Kidney (tissue), 14 donors: Measurements from ENCODE around the gene CAP2. TPM values are rescaled to one million over a fixed set of nuclear protein-coding genes. Genes with fewer than 3 reads are reported as not detected.

Experiments
- DNase-seq, 5 donors: peaks; one replicate each; pipeline ENCODE4 v3.0.0-alpha.2; 2013 to 2020
- FAIRE-seq: peaks from 2 replicates; lab custom pipeline; 2012; peaks lifted over from hg19 to GRCh38; lab: Jason Lieb, UNC
- H3K27ac ChIP-seq, 2 donors: one replicate each; pipeline ENCODE4 v1.7.0; 2013; ENCODE audit warnings: low read depth in 2 of 2, low read length in 2 of 2, inconsistent platforms in 1 of 2
- H3K27me3 ChIP-seq: one replicate; pipeline ENCODE4 v1.7.1; 2013; ENCODE audit warnings: low read length, inconsistent platforms; ENCODE audit not compliant: control insufficient read depth, insufficient read depth
- H3K36me3 ChIP-seq, 3 donors: one replicate each; pipeline versions ENCODE4 v1.7.0 to v1.7.1; 2013; ENCODE audit warnings: low read length in 3 of 3, control low read depth in 1 of 3, inconsistent platforms in 1 of 3; ENCODE audit not compliant: insufficient read depth in 3 of 3, control insufficient read depth in 2 of 3
- H3K4me1 ChIP-seq, 3 donors: one replicate each; pipeline versions ENCODE4 v1.7.0 to v1.7.1; 2013; ENCODE audit warnings: low read length in 3 of 3, inconsistent platforms in 1 of 3, low read depth in 1 of 3; ENCODE audit not compliant: control insufficient read depth in 2 of 3, insufficient read depth in 2 of 3
- H3K4me3 ChIP-seq, 3 donors: one replicate each; pipeline versions ENCODE4 v1.7.0 to v1.8.1; 2013; ENCODE audit warnings: low read length in 3 of 3, control low read depth in 1 of 3, inconsistent platforms in 1 of 3
- H3K9ac ChIP-seq, 3 donors: one replicate each; pipeline versions ENCODE4 v1.7.0 to v1.7.1; 2013; ENCODE audit warnings: low read length in 3 of 3, control low read depth in 1 of 3, inconsistent platforms in 1 of 3
- H3K9me3 ChIP-seq, 3 donors: one replicate each; pipeline versions ENCODE4 v1.7.0 to v1.7.1; 2013; ENCODE audit warnings: low read length in 3 of 3, control low read depth in 1 of 3, inconsistent platforms in 1 of 3; ENCODE audit not compliant: control insufficient read depth in 2 of 3, insufficient read depth in 1 of 3
- CTCF ChIP-seq: IDR thresholded peaks from 3 replicates; pipeline ENCODE4 v1.5.1; 2012; ENCODE audit warnings: mild to moderate bottlenecking, moderate library complexity, borderline replicate concordance; ENCODE audit not compliant: insufficient read depth; ENCODE audit errors: extremely low read depth
- intact Hi-C: fragments of 100-400 bp; cut with DNase I; formaldehyde crosslinking; loops from one replicate; pipeline ENCODE4 v1.11.1; 2022
- polyA plus RNA-seq: library from polyadenylated mRNA; stranded (reverse); fragments of 350-450 nt; fragmentation: Illumina TruSeq; extraction: RNeasy Lipid Tissue Mini Kit (QIAGEN cat#74804); gene quantifications from one replicate; pipeline ENCODE4 v1.2.3, GENCODE V29; 2014; ENCODE audit warnings: low read depth, low replicate concordance; ENCODE audit not compliant: insufficient read depth
- total RNA-seq: library from RNA; stranded (reverse); fragmentation: NEBNext Ultra II Directional; extraction: Animal tissue kit (Norgen Biotek cat#: 25700); gene quantifications from one replicate; pipeline ENCODE4 v1.2.1, GENCODE V29; 2021
- donor health status: control.
- donor health status: control.
- donor health status: control.
- donor health status: control.
- donor health status: control.
- donor health status: DM: yes; HTN: yes; CAD: no.
- donor health status: Normal renal cell carcinoma (clear cell type).

The CAP2 gene
- total and polyA plus RNA-seq, 2 donors from 2014 or later: 9.8 to 15.7 TPM

GRCh38 chr6:17448165-17448564 is 54.8 kb downstream of the CAP2 start:
- no peak overlapping the region for H3K4me3 ChIP-seq
- DNase-seq (peak in 1 of 5 donors; percentile 53), FAIRE-seq (no peak)
- no peaks in the 10 kb centered on the region for H3K9me3 ChIP-seq
- intact Hi-C loops: no loop called here
- TF ChIP-seq CTCF: no peak
- no peaks in the 10 kb centered on the region for H3K27me3 ChIP-seq
- H3K36me3 ChIP-seq: no peaks in the 10 kb centered on the region
- peaks cover 0 to 7% (median 2%) of the 10 kb centered on the region in 3 donors for H3K4me1 ChIP-seq
- no peak overlapping the region for H3K9ac ChIP-seq
- no peak overlapping the region for H3K27ac ChIP-seq

- DNase-seq (no peak), FAIRE-seq (no peak)
- intact Hi-C loops: no loop called here
- Histone ChIP-seq H3K4me3 (no peak overlapping the region), H3K27ac (no peak overlapping the region), H3K9me3 (no peaks in the 10 kb centered on the region), H3K9ac (no peak overlapping the region), H3K4me1 (peaks cover 0 to 7% (median 2%) of the 10 kb centered on the region in 3 donors), H3K27me3 (no peaks in the 10 kb centered on the region), H3K36me3 (no peaks in the 10 kb centered on the region)
- TF ChIP-seq CTCF: no peak
Measured at GRCh38 chr6:17450397-17450796, 57.0 kb downstream of the CAP2 start.

- Histone ChIP-seq H3K27ac (no peak overlapping the region), H3K4me1 (peaks cover 0 to 7% (median 2%) of the 10 kb centered on the region in 3 donors), H3K36me3 (no peaks in the 10 kb centered on the region), H3K9ac (no peak overlapping the region), H3K9me3 (no peaks in the 10 kb centered on the region), H3K27me3 (no peaks in the 10 kb centered on the region), H3K4me3 (no peak overlapping the region)
- DNase-seq: peak in 3 of 5 donors; percentile 31 to 91 (median 90)
- FAIRE-seq: no peak
- no peak for TF ChIP-seq CTCF
- intact Hi-C loops: no loop called here
Measured at GRCh38 chr6:17450832-17451231, 57.4 kb downstream of the CAP2 start.

GRCh38 chr6:17452096-17452495 is 58.7 kb downstream of the CAP2 start:
- TF ChIP-seq CTCF: no peak
- H3K4me3 ChIP-seq: no peak overlapping the region
- H3K9ac ChIP-seq: no peak overlapping the region
- no peak overlapping the region for H3K27ac ChIP-seq
- no peak for FAIRE-seq
- no peaks in the 10 kb centered on the region for H3K36me3 ChIP-seq
- peaks cover 0 to 2% (median 2%) of the 10 kb centered on the region in 3 donors for H3K4me1 ChIP-seq
- H3K9me3 ChIP-seq: no peaks in the 10 kb centered on the region
- intact Hi-C loops: no loop called here
- H3K27me3 ChIP-seq: no peaks in the 10 kb centered on the region
- DNase-seq: no peak
